ENCODE results near the gene EIF4B. TPM values are rescaled to one million over a fixed set of nuclear protein-coding genes. Genes with fewer than 3 reads are reported as not detected.
A peak's percentile ranks its signal among the peaks of the same experiment; 100 is the strongest.
"Not testable (repeated sequence)": the region's sequence is repeated elsewhere in the genome, so short reads cannot be mapped to it uniquely, and the experiment has no call there.

Gene EIF4B
- total RNA-seq, 6 experiments from 2014 or later = 143 to 270 (median 180) TPM

- TF ChIP-seq POLR2A (IDR thresholded peaks at IDR 0.05) = no peak
- TF ChIP-seq CTCF (IDR thresholded peaks at IDR 0.05) = no peak
- peak overlapping the region in 2 of 3 donors; percentile 62 to 69 for H3K27ac ChIP-seq
- no peaks in the 10 kb centered on the region for H3K27me3 ChIP-seq
- intact Hi-C loops (cut with DNase I) = no loop called here
- peaks cover 0 to 16% (median 2%) of the 10 kb centered on the region in 4 donors for H3K36me3 ChIP-seq
- ATAC-seq = peak; percentile 66 to 80 (median 78)
- WGBS (ENCODE audit: insufficient coverage, low coverage, low lambda C conversion rate, missing lambda C conversion rate) = 49% methylated on average over 3 of the region's 3 CpGs
- no peaks in the 10 kb centered on the region for H3K9me3 ChIP-seq
- H3K4me1 ChIP-seq = peaks cover 2 to 77% (median 28%) of the 10 kb centered on the region in 4 donors
- DNase-seq = no peak
- H3K4me3 ChIP-seq = peak overlapping the region in 1 of 3 donors; percentile 22
Measured at GRCh38 chr12:53011889-53012288, 5.6 kb downstream of the EIF4B start.

- Histone ChIP-seq H3K9me3 (no peaks in the 10 kb centered on the region), H3K27ac (peak overlapping the region in 2 of 3 donors; percentile 62 to 69), H3K27me3 (no peaks in the 10 kb centered on the region), H3K36me3 (peaks cover 0 to 27% (median 6%) of the 10 kb centered on the region in 4 donors), H3K4me1 (peaks cover 2 to 69% (median 25%) of the 10 kb centered on the region in 4 donors), H3K4me3 (no peak overlapping the region)
- ATAC-seq = peak; percentile 44 to 69 (median 62)
- TF ChIP-seq POLR2A (IDR thresholded peaks at IDR 0.05) = no peak
- no peak for TF ChIP-seq CTCF (IDR thresholded peaks at IDR 0.05)
- intact Hi-C loops (cut with DNase I) = no loop called here
- 31% methylated on average over 3 of the region's 3 CpGs for WGBS (ENCODE audit: insufficient coverage, low coverage, low lambda C conversion rate, missing lambda C conversion rate)
- DNase-seq = no peak
Measured at GRCh38 chr12:53012928-53013327, 6.7 kb downstream of the EIF4B start.

GRCh38 chr12:53014709-53015108, 8.5 kb downstream of the EIF4B start:
- ATAC-seq (no peak), DNase-seq (no peak)
- intact Hi-C loops (cut with DNase I) = no loop called here
- TF ChIP-seq CTCF (IDR thresholded peaks at IDR 0.05) = no peak
- TF ChIP-seq POLR2A (IDR thresholded peaks at IDR 0.05) = no peak
- no peaks in the 10 kb centered on the region for H3K27me3 ChIP-seq
- no peak overlapping the region for H3K27ac ChIP-seq
- H3K4me1 ChIP-seq = peaks cover 0 to 51% (median 17%) of the 10 kb centered on the region in 4 donors
- 75% methylated on average over 2 of the region's 2 CpGs for WGBS (ENCODE audit: insufficient coverage, low coverage, low lambda C conversion rate, missing lambda C conversion rate)
- H3K36me3 ChIP-seq = peaks cover 0 to 40% (median 15%) of the 10 kb centered on the region in 4 donors
- no peak overlapping the region for H3K4me3 ChIP-seq
- H3K9me3 ChIP-seq = no peaks in the 10 kb centered on the region

GRCh38 chr12:53025250-53025649, 19.0 kb downstream of the EIF4B start:
- Histone ChIP-seq H3K4me3 (no peak overlapping the region), H3K27me3 (no peaks in the 10 kb centered on the region), H3K4me1 (no peaks in the 10 kb centered on the region), H3K36me3 (peaks cover 27 to 94% (median 62%) of the 10 kb centered on the region in 4 donors), H3K9me3 (no peaks in the 10 kb centered on the region), H3K27ac (no peak overlapping the region)
- WGBS (ENCODE audit: insufficient coverage, low coverage, low lambda C conversion rate, missing lambda C conversion rate) = 66% methylated on average over 3 of the region's 3 CpGs
- intact Hi-C loops (cut with DNase I) = no loop called here
- TF ChIP-seq CTCF (IDR thresholded peaks at IDR 0.05) = no peak
- TF ChIP-seq POLR2A (IDR thresholded peaks at IDR 0.05) = no peak
- no peak for ATAC-seq
- no peak for DNase-seq

- H3K4me1 ChIP-seq; H3K9me3 ChIP-seq; ATAC-seq; DNase-seq; H3K4me3 ChIP-seq; H3K27me3 ChIP-seq; H3K27ac ChIP-seq; intact Hi-C loops (cut with DNase I): not testable (repeated sequence)
- peaks cover 22 to 93% (median 58%) of the 10 kb centered on the region in 4 donors for H3K36me3 ChIP-seq
- 78% methylated on average over 6 of the region's 13 CpGs for whole genome bisulfite sequencing (ENCODE audit: insufficient coverage, low coverage, low lambda C conversion rate, missing lambda C conversion rate)
Measured at GRCh38 chr12:53027014-53027413, 20.8 kb downstream of the EIF4B start.
